ENCODE data around the gene MLLT10. TPM values are rescaled to one million over a fixed set of nuclear protein-coding genes. Genes with fewer than 3 reads are reported as not detected.

The MLLT10 gene
- total RNA-seq, 1 experiment from 2014 or later, result 60.1 TPM

DNA sequence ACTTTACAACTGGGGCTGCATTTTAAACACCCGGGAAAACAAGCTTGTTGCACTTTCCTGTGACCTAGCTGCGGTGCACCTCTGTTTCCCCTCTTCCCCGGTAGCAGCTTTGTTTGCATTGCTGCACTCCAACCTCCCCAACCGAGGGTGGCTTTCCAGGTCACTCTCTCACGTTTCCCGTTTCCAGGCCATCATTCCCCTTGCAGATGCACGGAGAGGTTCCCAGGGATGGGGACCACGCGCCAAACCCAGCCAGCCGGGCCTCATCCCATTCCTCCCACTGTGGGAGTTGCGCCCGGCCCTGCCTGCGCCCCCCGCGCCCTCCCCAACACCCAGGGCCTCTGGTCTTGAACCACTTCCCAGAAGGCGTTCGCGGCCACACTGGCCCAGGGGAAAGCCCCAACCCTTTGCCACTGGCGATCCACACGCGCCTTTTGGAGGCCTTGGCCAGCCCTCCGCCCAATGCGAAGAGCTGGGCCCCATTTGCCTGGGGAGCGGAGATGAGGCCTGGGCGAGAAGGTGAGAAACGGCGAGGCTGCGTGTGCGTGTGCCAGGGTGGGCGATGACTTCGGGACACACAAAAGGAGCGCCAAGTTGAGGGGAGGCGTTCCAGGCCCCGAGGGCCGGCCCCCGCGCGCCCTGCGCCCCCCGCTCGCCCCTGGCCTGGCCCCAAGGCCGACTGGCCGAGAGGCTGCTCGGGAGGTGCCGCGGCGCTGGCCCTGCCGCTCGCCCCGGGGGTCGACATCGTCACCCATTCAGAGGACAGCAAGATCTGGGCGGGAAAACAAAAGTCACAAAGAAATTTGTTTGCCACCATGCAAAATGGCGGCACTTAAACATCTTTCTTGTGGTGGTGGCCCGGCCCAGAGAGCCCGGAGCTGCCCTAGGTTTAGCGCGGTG is 24.4 kb upstream of the MLLT10 start:
- TF ChIP-seq TP53 (CRISPR knock-in tag; IDR thresholded peaks at IDR 0.05) (peak; percentile 59; the same call in 1 of the 2 replicates), NFE2L1 (CRISPR knock-in tag; IDR thresholded peaks at IDR 0.05) (0 out of 2 replicates have a peak, but pooled peaks have one; percentile 18), ZNF671 (CRISPR knock-in tag; IDR thresholded peaks at IDR 0.05) (no peak), MYBL2 (CRISPR knock-in tag; IDR thresholded peaks at IDR 0.05) (0 out of 2 replicates have a peak, but pooled peaks have one; percentile 20), ZNF423 (CRISPR knock-in tag; IDR thresholded peaks at IDR 0.05) (0 out of 2 replicates have a peak, but pooled peaks have one; percentile 18), ZNF138 (CRISPR knock-in tag; conservative IDR thresholded peaks at IDR 0.05) (0 out of 2 replicates have a peak, but pooled peaks have one; percentile 46), CBFB (CRISPR knock-in tag; IDR thresholded peaks at IDR 0.05; ENCODE audit: low read depth) (0 out of 2 replicates have a peak, but pooled peaks have one; percentile 58), SOX15 (CRISPR knock-in tag; IDR thresholded peaks at IDR 0.05) (no peak), FOXK1 (CRISPR knock-in tag; IDR thresholded peaks at IDR 0.05) (peak; percentile 46; the same call in 1 of the 2 replicates), ZNF317 (CRISPR knock-in tag; IDR thresholded peaks at IDR 0.05; ENCODE audit: borderline replicate concordance, low read depth) (no peak), ZBTB21 (CRISPR knock-in tag; IDR thresholded peaks at IDR 0.05; ENCODE audit: borderline replicate concordance) (no peak)
- TF ChIP-seq, protein P1, sequence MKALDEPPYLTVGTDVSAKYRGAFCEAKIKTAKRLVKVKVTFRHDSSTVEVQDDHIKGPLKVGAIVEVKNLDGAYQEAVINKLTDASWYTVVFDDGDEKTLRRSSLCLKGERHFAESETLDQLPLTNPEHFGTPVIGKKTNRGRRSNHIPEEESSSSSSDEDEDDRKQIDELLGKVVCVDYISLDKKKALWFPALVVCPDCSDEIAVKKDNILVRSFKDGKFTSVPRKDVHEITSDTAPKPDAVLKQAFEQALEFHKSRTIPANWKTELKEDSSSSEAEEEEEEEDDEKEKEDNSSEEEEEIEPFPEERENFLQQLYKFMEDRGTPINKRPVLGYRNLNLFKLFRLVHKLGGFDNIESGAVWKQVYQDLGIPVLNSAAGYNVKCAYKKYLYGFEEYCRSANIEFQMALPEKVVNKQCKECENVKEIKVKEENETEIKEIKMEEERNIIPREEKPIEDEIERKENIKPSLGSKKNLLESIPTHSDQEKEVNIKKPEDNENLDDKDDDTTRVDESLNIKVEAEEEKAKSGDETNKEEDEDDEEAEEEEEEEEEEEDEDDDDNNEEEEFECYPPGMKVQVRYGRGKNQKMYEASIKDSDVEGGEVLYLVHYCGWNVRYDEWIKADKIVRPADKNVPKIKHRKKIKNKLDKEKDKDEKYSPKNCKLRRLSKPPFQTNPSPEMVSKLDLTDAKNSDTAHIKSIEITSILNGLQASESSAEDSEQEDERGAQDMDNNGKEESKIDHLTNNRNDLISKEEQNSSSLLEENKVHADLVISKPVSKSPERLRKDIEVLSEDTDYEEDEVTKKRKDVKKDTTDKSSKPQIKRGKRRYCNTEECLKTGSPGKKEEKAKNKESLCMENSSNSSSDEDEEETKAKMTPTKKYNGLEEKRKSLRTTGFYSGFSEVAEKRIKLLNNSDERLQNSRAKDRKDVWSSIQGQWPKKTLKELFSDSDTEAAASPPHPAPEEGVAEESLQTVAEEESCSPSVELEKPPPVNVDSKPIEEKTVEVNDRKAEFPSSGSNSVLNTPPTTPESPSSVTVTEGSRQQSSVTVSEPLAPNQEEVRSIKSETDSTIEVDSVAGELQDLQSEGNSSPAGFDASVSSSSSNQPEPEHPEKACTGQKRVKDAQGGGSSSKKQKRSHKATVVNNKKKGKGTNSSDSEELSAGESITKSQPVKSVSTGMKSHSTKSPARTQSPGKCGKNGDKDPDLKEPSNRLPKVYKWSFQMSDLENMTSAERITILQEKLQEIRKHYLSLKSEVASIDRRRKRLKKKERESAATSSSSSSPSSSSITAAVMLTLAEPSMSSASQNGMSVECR (CRISPR knock-in tag; IDR thresholded peaks at IDR 0.05; ENCODE audit: borderline replicate concordance), result peak; percentile 23; the same call in 1 of the 2 replicates
- TF ChIP-seq, protein P2, sequence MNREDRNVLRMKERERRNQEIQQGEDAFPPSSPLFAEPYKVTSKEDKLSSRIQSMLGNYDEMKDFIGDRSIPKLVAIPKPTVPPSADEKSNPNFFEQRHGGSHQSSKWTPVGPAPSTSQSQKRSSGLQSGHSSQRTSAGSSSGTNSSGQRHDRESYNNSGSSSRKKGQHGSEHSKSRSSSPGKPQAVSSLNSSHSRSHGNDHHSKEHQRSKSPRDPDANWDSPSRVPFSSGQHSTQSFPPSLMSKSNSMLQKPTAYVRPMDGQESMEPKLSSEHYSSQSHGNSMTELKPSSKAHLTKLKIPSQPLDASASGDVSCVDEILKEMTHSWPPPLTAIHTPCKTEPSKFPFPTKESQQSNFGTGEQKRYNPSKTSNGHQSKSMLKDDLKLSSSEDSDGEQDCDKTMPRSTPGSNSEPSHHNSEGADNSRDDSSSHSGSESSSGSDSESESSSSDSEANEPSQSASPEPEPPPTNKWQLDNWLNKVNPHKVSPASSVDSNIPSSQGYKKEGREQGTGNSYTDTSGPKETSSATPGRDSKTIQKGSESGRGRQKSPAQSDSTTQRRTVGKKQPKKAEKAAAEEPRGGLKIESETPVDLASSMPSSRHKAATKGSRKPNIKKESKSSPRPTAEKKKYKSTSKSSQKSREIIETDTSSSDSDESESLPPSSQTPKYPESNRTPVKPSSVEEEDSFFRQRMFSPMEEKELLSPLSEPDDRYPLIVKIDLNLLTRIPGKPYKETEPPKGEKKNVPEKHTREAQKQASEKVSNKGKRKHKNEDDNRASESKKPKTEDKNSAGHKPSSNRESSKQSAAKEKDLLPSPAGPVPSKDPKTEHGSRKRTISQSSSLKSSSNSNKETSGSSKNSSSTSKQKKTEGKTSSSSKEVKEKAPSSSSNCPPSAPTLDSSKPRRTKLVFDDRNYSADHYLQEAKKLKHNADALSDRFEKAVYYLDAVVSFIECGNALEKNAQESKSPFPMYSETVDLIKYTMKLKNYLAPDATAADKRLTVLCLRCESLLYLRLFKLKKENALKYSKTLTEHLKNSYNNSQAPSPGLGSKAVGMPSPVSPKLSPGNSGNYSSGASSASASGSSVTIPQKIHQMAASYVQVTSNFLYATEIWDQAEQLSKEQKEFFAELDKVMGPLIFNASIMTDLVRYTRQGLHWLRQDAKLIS (CRISPR knock-in tag; IDR thresholded peaks at IDR 0.05; ENCODE audit: borderline replicate concordance), result peak; percentile 63; the same call in 1 of the 2 replicates
- DNase-seq (ENCODE audit: low spot score) (peak; percentile 67), ATAC-seq (peak; percentile 18)
- Mint-ChIP-seq H3K9me3 (no peaks in the 10 kb centered on the region), H3K36me3 (no peaks in the 10 kb centered on the region), H3K4me3 (peak overlapping the region; percentile 76), H3K27me3 (ENCODE audit: low read depth) (peaks cover 22% of the 10 kb centered on the region), H3K4me1 (peaks cover 80% of the 10 kb centered on the region), H3K27ac (peak overlapping the region; percentile 98)
- ChIA-PET CTCF (interaction anchor here (0.7 to 6.3 kb wide), 7 partner anchors 9 to 230 kb away, joined by 3 to 84 read pairs (median 6); partner anchors contain the start of gene SKIDA1), POLR2A (interaction anchor here (0.6 to 6.5 kb wide), 12 partner anchors 9 to 493 kb away, joined by 3 to 155 read pairs (median 6); partner anchors contain the start of gene SKIDA1)

Data from WTC11 (cell line).